Measurements from ENCODE around the gene TEX54. TPM values are rescaled to one million over a fixed set of nuclear protein-coding genes. Genes with fewer than 3 reads are reported as not detected.

TEX54 gene
- total RNA-seq, 1 experiment from 2014 or later = not detected

DNA sequence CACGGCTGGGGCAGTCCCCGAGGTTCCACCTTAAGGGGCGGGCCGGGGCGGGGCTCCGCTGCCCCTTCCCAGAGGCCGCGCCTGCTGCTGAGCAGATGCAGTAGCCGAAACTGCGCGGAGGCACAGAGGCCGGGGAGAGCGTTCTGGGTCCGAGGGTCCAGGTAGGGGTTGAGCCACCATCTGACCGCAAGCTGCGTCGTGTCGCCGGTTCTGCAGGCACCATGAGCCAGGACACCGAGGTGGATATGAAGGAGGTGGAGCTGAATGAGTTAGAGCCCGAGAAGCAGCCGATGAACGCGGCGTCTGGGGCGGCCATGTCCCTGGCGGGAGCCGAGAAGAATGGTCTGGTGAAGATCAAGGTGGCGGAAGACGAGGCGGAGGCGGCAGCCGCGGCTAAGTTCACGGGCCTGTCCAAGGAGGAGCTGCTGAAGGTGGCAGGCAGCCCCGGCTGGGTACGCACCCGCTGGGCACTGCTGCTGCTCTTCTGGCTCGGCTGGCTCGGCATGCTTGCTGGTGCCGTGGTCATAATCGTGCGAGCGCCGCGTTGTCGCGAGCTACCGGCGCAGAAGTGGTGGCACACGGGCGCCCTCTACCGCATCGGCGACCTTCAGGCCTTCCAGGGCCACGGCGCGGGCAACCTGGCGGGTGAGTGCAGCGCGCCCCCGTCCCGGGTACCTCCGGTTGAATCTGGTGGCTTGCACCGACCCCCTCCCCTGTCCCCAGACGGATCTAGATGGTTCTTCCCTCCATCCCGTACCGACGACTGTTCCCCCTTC, 48.4 kb upstream of the TEX54 start, which contains the start of gene SLC3A2:
TSS of gene SLC3A2 (plus strand) at position 94 of the 776 bp plus-strand sequence. CDS start at position 222, 128 bp downstream.
- peaks cover 74% of the 10 kb centered on the region for H3K36me3 Mint-ChIP-seq (ENCODE audit: insufficient read depth, unreplicated experiment)
- H3K4me1 Mint-ChIP-seq (ENCODE audit: insufficient read depth, unreplicated experiment) = peaks cover 47% of the 10 kb centered on the region
- no peaks in the 10 kb centered on the region for H3K27me3 Mint-ChIP-seq (ENCODE audit: insufficient read depth, unreplicated experiment)
- intact Hi-C loops (cut with micrococcal nuclease) = loop anchor here (2.0 to 5.0 kb wide), 3 partner anchors 24 to 94 kb away; partner anchors contain the start of gene TMEM179B
- CTCF ChIA-PET = interaction anchor here (0.6 to 5.1 kb wide), 8 partner anchors 19 to 1891 kb away, joined by 3 to 31 read pairs (median 4); partner anchors contain the start of gene WDR74
- TSS peak; percentile 76 for BruUV-seq (replicated peaks)
- POLR2A ChIA-PET = interaction anchor here (0.6 to 6.1 kb wide), 42 partner anchors 9 to 1457 kb away, joined by 3 to 152 read pairs (median 5); partner anchors contain the start of genes AHNAK, C11orf98, CHRM1 and CPSF7
- no peaks in the 10 kb centered on the region for H3K9me3 Mint-ChIP-seq (ENCODE audit: unreplicated experiment)
- TF ChIP-seq, protein P1, sequence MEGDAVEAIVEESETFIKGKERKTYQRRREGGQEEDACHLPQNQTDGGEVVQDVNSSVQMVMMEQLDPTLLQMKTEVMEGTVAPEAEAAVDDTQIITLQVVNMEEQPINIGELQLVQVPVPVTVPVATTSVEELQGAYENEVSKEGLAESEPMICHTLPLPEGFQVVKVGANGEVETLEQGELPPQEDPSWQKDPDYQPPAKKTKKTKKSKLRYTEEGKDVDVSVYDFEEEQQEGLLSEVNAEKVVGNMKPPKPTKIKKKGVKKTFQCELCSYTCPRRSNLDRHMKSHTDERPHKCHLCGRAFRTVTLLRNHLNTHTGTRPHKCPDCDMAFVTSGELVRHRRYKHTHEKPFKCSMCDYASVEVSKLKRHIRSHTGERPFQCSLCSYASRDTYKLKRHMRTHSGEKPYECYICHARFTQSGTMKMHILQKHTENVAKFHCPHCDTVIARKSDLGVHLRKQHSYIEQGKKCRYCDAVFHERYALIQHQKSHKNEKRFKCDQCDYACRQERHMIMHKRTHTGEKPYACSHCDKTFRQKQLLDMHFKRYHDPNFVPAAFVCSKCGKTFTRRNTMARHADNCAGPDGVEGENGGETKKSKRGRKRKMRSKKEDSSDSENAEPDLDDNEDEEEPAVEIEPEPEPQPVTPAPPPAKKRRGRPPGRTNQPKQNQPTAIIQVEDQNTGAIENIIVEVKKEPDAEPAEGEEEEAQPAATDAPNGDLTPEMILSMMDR (IDR thresholded peaks at IDR 0.05; ENCODE audit: unreplicated experiment) = peak; percentile 70
- peak within 1 kb of the TSS; percentile 100 for H3K4me3 Mint-ChIP-seq (ENCODE audit: unreplicated experiment)
- peak within 1 kb of the TSS; percentile 99 for H3K27ac Mint-ChIP-seq (ENCODE audit: low read depth, unreplicated experiment)
- DNase-seq (ENCODE audit: unreplicated experiment) = peak; percentile 91

DNA sequence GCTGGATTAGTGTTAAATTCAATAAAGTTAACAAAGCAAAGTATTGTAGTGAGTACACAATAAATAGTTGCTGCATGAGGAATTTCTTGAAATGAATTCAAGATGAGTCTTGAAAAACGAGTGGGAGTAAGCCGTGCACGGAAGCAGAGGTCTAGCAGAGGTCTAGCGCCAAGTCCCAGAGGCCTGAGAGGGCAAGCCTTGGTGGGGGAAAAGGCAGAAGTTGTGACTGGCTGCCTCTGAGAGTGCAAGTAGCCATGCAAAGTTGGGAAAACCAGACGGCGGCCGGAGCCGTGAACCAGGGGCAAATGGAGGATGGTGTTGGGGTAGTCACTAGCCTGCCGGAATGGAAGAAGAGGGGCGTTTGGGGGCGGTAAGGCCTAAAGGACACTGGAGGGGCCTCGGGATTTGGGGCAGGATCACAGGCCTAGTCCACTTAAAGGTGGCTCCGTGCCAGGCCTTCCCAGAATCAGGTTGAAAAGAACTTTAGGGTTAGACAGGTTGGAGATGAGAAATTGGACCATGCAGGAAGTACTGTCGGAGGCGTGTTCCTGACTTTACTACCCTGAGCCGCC, 47.7 kb upstream of the TEX54 start:
- DNase-seq (ENCODE audit: unreplicated experiment) = peak; percentile 73
- ChIA-PET CTCF (interaction anchor here (0.7 to 5.1 kb wide), 4 partner anchors 18 to 1891 kb away, joined by 4 to 31 read pairs (median 12); partner anchors contain the start of gene WDR74), POLR2A (interaction anchor here (0.6 to 6.1 kb wide), 30 partner anchors 10 to 1456 kb away, joined by 3 to 152 read pairs (median 6); partner anchors contain the start of genes AHNAK, C11orf98, CPSF7 and CSKMT)
- Mint-ChIP-seq H3K36me3 (ENCODE audit: insufficient read depth, unreplicated experiment) (peaks cover 74% of the 10 kb centered on the region), H3K27me3 (ENCODE audit: insufficient read depth, unreplicated experiment) (no peaks in the 10 kb centered on the region), H3K4me3 (ENCODE audit: unreplicated experiment) (peak overlapping the region; percentile 100), H3K9me3 (ENCODE audit: unreplicated experiment) (no peaks in the 10 kb centered on the region), H3K27ac (ENCODE audit: low read depth, unreplicated experiment) (peak overlapping the region; percentile 99), H3K4me1 (ENCODE audit: insufficient read depth, unreplicated experiment) (peaks cover 44% of the 10 kb centered on the region)
- no TSS peak for BruUV-seq (replicated peaks)
- intact Hi-C loops (cut with micrococcal nuclease) = loop anchor here (2.0 to 5.0 kb wide), 3 partner anchors 24 to 93 kb away; partner anchors contain the start of gene TMEM179B
- TF ChIP-seq, protein P1 (IDR thresholded peaks at IDR 0.05; ENCODE audit: unreplicated experiment) = no peak

DNA sequence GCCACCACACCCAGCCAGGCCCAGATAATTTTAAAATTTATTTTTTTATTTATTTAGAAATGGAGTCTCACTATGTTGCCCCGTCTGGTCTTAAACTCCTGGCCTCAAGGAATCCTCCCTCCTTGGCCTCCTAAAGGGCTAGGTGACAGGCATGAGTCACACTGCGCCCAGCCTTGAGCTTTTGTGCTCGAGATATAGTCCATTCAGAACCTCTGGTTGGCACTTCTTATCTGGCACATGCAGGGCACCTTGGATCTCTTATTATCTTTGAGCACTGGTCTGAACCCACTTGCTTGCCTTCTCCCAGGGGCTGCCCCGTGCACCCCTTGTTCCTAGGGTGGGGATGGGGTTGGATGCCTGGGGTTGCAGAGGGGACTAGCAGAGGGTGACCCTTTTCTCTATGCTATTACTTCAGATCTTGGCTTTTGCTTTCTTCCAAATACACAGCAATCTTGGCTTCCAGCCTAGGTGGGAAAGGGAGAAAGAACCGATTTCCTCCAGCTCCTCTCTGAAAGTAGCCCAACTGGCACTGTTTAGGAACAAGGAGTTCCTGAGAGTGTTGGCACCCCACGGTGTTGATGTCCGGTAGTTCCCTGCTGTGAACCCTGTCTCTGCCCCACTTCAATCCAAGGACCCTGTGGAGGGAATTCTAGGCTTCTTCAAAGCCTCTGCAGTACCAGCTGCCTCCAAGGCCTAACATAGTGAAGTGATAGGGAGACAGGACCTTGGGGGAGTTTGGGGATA, 46.8 kb upstream of the TEX54 start:
- TF ChIP-seq, protein P1 (IDR thresholded peaks at IDR 0.05; ENCODE audit: unreplicated experiment) = no peak
- Mint-ChIP-seq H3K4me1 (ENCODE audit: insufficient read depth, unreplicated experiment) (peaks cover 38% of the 10 kb centered on the region), H3K9me3 (ENCODE audit: unreplicated experiment) (no peaks in the 10 kb centered on the region), H3K4me3 (ENCODE audit: unreplicated experiment) (peak overlapping the region; percentile 100), H3K27me3 (ENCODE audit: insufficient read depth, unreplicated experiment) (no peaks in the 10 kb centered on the region), H3K27ac (ENCODE audit: low read depth, unreplicated experiment) (peak overlapping the region; percentile 99), H3K36me3 (ENCODE audit: insufficient read depth, unreplicated experiment) (peaks cover 74% of the 10 kb centered on the region)
- no TSS peak for BruUV-seq (replicated peaks)
- ChIA-PET CTCF (interaction anchor here (0.6 to 5.1 kb wide), 3 partner anchors 17 to 1453 kb away, joined by 3 to 31 read pairs (median 19); no protein-coding TSS in a partner anchor), POLR2A (interaction anchor here (0.6 to 6.1 kb wide), 14 partner anchors 14 to 214 kb away, joined by 3 to 152 read pairs (median 8); partner anchors contain the start of genes HNRNPUL2, LBHD1, NXF1 and TAF6L)
- DNase-seq (ENCODE audit: unreplicated experiment) = peak; percentile 67
- intact Hi-C loops (cut with micrococcal nuclease) = no loop called here

Data from MCF 10A (cell line).